Effector CD8-positive, alpha-beta T cell (primary cell): ENCODE measurements around the gene IGSF6.
"Not testable (repeated sequence)": the region's sequence is repeated elsewhere in the genome, so short reads cannot be mapped to it uniquely, and the experiment has no call there.

Source experiments
- DNase-seq: peaks from one replicate; lab custom pipeline; 2025; lab: John Stamatoyannopoulos, UW

The IGSF6 gene

DNA sequence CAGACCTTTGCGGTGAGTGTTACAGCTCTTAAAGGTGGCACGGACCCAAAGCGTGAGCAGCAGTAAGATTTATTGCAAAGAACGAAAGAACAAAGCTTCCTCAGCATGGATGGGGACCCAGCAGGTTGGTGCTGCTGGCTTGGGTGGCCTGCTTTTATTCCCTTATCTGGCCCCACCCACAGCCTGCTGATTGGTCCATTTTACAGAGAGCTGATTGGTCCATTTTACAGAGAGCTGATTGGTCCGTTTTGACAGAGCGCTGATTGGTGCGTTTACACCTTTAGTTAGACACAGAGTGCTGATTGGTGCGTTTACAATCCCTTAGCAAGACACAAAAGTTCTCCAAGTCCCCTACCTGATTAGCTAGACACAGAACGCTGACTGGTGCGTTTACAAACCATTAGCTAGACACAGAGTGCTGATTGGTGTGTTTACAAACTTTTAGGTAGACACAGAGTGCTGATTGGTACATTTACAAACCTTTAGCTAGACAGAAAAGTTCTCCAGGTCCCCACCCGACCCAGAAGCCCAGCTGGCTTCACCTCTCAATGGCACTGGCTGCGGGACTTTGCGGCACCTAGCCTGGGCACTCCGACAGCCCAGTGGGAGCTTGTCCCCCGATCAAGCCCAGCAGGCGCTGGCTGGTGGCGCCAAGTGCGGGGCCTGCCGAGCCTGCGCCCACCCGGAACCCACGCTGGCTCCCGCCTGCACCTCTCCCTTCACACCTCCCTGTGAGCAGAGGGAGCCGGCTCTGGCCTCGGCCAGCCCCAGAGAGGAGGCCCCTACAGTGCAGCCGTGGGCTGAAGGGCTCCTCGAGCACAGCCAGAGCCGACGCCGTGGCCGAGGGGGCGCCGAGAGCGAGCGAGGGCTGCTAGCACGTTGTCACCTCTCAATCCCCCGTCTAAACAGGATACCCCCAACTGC lies 22.5 kb downstream of the IGSF6 start:
- DNase-seq, result not testable (repeated sequence)

DNA sequence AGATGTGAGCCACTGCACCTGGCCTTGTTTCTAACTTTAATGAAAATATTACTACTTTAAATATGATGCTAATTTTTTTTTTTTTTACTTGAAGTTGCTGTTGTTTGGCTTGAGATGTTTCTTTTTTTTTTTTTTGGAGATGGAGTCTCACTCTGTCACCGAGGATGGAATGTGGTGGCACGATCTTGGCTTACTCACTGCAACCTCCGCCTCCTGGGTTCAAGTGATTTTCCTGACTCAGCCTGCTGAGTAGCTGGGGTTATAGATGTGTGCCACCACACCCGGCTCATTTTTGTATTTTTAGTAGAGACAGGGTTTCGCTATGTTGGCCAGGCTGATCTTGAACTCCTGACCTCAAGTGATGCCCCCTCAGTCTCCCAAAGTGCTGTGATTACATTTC lies 23.6 kb downstream of the IGSF6 start:
- no peak for DNase-seq

DNA sequence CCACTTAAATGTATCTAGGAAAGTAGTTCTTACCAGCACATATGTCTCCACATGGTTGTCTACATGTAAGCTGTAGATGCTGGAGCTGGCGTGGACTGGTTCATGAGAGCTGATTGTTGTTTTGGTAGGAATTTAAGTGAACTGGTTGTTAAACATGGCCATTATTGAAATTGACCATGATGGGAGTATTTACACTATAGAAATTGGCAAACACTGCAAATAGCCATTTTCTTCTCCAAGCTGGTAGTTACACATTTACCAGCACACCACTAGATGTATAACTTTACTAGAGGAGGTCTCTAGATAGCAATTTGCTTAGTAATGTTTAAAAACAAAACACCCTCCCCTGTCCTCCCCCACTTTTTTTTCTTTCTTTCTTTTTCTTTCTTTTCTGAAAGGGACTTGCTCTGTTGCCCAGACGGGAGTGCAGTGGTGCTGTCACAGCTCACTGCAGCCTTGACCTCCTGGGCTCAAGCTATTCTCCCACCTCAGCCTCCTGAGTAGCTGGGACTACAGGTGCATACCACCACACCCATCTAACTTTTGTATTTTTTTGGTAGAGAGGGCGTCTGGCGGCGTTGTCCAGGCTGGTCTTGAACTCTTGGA lies 24.2 kb downstream of the IGSF6 start:
- DNase-seq, result no peak

DNA sequence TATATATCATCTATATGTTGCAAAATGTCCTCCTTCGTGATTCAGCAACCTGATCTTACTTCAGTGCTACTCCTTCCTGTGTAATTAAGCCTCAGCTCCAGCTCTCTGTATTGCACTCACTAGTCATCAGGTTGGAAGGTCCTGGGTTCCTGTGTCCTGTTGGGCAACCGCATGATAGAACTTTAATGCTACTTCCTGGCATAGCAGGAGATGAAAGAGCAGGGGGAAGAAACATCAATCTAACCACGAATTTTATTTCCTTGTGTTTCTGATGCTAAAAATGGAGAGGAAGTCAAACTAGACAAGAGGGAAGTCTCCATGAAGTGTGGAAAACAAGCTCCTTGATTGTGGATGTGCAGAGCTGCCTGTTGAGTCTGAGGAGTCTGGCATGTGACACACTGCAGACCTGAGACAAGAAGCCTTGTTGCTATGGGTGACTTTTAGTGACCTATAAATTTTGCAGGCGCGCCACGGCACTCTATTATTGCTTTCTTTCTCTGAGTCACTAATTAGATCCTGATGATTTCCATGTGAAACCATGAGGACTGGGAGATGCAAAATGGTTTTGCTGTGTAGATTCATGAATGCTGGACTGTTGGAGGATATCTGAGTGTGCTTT lies 25.6 kb downstream of the IGSF6 start:
- no peak for DNase-seq

DNA sequence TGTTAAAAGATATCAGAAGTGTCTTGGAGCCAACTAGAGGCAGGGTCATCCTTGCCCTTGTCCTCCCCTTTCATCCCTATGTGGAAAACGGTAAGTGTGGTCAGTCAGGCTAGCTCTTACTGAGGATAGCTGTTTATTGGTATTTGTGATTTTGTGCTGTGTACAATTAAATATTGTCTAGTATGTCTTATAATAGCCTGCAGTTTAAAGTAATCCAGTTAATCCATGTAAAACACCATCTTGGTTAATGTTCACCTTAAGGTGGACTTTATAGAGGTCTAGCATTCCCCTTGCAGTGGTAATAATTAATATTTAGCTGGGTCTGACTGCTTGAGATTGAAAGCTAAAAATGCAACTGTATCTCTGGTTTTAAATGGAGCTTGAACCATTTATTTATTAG lies 27.4 kb downstream of the IGSF6 start:
- DNase-seq, result no peak

DNA sequence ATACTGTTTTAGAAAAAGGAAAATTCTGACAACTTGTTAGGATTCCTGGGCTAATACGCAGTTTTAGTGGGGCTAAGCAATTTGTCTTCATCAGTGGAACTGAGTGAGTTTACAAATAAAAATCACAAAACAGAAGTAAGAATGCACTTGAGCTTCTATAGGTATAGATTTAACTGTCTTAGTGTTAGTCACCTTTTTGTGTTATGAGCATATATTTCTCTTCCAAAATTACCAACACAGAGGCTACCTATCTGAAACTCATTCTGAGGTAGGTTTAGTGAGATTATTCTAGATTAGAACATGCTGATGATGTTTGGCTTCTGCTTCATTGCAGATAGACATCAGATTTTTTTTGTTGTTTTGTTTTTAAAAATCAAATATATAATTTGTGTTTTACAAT lies 29.9 kb downstream of the IGSF6 start:
- DNase-seq, result no peak

DNA sequence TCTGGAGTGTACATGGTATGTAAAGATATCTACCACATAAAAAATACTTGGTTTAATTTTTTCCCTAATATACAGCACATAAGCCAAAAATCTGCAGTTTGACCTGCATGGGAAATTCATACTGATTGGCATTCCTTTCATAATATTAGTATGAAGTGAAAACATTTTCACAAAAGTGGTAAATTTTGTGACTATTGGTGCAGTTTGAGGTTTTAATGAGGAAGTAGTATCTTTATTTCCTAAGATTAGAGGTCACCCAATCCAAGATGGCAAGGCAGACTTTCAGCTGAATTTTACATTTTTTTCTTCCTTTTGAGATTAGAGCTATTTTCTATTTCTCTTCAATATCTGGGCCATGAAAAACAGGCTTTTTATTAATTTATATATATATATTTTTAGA lies 31.8 kb downstream of the IGSF6 start:
- DNase-seq, result no peak

DNA sequence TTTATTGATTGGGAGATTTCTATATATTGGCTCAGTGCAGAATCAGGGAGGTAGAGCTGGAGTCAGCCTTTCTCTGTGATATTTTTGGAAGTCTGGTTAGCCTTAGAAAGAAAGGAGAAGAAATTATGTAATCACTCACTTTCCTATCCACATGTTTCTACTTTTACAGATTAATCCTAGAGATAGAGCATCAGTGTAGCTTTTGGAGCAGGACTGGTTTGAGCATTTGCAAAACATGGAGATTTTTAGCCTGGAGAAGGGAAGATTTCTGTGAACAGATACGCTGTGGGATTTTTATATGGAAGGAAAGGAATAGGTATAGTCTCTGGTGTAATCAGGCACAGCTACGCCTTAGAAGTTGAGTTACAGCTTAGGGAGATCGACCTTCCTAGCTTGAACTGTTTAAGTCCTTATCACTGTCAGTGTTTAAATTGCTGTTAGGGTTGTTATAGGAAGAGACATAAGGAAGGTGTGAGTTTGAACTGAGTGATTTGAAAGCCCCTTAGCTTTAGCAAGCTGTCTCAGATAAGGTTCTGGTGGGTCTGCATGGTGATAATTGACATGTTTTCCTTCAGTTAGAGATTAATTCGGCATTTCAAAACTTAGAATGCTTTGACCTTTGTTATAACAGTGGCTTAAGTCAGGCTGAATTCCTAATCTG lies 32.5 kb downstream of the IGSF6 start:
- no peak for DNase-seq

DNA sequence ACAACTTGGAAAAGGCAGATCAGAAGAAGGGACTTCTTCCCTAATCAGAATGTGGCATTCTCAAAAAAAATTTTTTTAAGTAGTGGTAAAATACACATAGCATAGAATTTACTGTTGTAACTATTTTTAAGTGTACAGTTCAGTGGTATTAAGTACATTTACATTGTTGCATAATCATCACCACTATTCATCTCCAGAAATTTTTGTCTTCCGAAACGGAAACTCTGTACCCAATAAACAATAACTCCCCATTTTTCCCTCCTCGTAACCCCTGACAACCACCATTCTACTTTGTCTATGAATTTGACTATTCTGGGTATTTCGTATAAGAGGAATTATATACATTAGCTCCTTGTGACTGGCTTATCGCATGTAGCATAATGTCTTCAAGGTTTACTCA lies 34.1 kb downstream of the IGSF6 start:
- no peak for DNase-seq

DNA sequence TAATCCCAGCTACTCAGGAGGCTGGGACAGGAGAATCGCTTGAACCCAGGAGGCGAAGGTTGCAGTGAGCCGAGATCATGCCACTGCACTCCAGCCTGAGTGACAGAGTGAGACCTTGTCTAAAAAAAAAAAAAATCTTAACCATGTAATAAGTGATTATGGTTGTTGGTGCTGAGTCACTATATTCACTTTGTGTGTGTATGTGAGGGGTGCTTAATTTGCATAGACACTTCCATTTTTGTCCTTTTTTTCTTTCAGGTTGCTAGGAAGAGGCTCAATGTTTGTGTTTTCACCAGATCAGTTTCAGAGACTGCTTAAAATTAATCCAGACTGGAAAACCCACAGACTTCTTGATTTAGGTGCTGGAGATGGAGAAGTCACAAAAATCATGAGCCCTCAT lies 34.8 kb downstream of the IGSF6 start:
- DNase-seq, result no peak

DNA sequence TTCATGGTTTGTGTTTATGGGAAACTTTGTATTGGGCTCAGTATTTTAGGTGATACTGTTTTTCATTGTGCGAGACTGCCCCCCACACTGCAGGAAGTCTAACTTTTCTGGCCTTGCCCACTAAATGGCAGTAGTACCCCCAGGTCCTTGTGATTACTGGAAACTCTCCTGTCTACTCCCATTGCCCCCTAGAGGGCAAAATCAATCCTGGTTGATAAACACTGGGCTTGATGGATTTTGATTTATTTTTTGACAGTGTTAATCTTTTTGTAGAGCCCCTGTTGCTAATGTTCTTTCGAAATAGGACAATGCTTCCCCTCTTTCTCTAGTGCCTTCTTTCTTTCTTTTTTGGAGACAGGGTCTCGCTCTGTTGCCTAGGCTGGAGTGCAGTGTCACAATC lies 37.5 kb downstream of the IGSF6 start:
- no peak for DNase-seq

DNA sequence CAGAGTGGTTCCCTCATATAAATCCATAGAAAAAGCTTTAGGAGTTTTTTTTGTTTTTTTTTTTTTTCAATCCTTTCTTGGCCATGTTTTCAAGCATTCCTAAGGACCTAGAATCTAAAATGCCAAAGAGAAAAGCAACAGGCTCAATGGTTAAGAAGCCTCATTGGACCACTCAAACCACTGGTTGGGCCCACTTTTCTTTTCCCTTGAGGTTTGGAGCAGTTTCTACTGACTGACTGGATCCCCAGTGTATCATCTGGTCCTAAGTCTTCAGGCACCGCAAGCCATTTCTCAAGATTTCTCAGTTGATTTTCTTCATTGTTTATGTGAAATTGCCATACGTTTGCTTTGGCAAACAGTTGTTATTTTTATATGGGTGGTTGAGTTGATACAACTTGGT lies 38.6 kb downstream of the IGSF6 start:
- no peak for DNase-seq

DNA sequence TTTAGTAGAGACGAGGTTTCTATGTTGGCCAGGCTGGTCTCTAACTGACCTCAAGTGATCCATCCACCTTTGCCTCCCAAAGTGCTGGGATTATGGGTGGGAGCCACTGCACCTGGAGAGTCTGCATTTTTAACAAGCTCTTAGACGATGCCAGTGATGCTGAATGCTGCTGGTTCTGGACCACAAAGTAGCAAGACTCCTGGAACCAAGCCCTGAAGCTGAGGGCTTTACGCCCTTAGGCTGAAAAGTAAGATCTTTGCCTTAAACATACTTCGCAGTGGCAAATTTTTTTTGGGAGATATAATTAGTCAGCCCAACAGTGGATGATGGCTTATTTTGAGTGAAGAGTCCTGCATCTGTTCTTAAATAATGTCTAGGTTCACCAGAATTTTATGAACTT lies 39.0 kb downstream of the IGSF6 start:
- no peak for DNase-seq

DNA sequence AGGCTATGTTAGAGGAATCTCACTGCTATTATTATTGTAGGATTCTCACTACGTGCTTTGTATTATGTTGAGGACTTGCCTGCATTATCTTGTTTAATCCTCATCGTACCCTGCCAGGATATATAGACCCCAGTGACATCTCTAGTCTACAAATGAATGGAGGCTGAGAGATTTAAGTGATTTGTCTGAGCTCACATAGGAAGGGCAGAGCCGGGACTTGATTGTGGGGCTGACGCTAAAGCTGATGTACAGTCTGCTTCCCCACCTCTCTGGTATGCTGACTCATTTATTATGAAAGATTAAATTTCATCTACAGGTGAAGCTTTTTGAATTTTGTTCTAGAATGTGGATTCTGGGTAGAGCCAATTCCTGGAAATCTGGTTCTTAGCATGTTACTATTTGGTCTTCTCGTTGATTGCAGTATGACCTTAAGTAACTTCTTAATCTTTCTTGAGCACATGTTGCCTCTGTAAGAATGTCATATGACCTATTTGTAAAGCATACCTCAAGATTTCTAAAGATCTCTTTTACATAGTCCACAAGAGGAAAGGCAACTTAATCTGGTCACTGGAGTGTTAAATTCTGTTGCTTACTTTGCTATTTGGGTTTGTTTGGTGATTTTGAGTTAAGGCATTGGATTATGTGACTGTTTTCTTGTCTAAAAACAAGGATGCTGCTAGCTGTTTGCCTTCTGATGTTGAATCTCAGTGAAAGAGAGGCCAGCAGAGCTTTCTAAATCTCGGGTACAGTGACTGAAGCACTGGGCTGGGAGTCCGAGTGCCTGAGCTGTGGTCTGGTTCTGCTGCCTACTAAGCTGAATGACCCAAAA lies 40.6 kb downstream of the IGSF6 start:
- no peak for DNase-seq

DNA sequence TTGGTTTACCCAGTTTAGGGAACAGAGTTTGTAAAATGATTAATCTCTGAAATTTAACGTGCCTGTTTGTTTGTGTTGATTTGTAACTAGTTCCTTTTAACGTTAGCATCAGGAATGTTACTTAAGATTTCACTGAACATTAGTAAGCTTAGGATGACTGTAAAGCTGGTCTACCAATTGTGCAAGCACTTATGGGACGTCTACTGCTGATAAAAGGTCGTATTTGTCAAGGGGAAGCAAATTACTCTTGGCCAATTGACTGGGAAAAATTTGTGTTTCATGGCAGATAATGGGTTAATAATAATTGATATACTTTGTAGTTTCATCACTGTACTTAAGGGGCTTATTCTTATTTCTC lies 41.2 kb downstream of the IGSF6 start:
- no peak for DNase-seq

DNA sequence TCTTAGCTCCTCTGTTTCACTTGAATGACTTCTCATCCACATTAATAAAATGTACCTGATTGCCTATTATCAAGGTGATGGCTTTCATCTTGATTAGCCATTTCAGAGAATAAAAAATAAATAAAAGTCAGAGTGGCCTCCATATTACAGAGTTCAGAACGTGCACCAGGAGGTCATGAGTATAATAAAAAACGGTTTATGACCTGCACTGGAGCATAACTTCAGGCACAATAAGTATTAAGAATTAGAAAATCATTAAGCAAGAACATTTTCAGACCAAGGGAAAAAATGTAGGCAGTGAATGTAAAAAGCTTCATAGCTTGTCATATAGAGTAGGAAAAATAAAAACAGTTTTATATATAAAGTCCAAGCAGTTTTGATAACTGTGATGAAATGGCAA lies 41.6 kb downstream of the IGSF6 start:
- DNase-seq, result no peak

DNA sequence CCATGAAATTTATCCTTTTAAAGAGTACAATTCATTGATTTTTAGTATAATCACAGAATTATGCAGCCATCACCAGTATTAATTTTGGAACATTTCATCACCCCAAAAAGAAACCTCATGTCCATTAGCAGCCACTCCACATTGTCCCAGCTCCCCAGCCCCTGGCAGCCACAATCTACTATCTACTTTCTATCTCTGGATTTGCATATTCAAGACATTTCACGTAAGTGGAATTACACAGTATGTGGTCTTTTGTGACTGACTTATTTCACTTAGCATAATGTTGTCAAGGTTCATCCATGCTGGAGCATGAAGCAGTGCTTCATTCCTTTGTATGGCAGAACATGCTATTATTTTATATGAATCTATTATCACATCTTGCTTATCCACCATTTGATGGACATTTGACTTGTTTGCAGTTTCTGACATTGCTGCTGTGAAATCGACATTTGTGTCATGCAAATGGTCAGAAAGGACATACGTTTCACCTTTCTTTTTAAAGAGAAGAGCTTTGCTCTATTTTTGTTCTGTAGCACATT lies 42.3 kb downstream of the IGSF6 start:
- no peak for DNase-seq

DNA sequence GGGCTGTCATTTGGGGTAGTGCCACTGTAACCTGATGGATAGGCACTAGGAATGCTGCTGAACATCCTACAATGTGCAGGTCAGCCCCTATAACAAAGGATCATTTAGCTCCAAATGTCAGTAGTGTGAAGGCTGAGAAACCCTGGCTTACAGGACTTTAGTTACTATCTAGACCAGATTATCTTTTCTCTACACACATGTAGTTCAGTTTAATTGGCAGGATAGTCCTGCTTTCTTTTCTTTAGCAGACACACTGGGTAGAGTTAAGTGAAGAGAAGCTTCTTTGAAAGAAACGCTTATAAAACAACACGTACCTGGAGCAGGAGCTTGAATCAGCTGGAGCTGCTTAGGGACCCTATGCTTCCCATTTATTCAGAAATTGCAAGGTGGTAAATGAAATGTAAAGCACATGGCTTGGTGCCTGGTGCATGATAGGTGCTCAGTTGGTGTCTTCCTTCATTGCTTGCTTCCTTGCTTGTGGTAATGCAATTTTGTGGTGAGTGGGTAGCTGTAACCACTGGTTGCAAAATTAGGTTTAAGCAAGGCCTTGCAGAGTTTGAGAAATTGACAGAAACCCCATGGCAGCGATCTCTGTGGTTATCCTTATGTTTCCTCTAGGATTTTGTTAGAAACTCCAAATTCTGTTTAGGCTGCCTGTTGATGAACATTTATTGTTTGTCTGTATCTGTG lies 43.6 kb downstream of the IGSF6 start:
- no peak for DNase-seq

DNA sequence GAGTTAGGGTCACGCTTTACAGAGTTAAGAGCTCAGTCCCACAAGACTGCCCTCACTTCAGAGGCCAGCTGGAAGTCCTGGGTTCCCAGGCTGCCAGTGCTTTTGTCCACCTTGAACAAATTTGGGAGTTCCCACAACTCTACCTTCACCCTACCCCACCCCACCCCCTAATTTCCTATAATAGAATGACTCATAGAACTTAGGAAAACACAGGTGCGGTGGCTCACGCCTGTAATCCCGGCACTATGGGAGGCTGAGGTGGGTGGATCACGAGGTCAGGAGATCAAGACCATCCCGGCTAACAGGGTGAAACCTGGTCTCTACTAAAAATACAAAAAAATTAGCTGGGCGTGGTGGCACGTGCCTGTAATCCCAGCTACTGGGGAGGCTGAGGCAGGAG lies 46.6 kb downstream of the IGSF6 start:
- not testable (repeated sequence) for DNase-seq

DNA sequence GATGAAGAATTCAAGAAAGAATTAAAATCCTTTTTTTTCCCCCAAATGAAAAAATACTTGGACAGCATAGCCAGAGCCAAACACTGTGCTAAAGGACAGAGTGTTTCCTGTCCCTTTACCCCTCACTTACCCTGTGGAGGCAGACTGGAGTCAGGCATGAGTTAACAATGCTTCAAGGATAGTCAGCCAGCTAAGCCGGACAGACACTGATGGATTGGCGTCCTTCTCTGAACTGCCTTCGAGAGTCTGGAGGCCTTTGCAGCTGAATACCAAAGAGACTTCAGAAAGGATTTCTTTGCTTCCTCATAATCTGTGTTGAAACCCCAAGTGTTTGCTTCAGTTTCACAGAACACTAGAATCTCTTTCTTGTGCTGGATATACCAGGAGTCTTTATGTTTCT lies 48.5 kb downstream of the IGSF6 start:
- no peak for DNase-seq

DNA sequence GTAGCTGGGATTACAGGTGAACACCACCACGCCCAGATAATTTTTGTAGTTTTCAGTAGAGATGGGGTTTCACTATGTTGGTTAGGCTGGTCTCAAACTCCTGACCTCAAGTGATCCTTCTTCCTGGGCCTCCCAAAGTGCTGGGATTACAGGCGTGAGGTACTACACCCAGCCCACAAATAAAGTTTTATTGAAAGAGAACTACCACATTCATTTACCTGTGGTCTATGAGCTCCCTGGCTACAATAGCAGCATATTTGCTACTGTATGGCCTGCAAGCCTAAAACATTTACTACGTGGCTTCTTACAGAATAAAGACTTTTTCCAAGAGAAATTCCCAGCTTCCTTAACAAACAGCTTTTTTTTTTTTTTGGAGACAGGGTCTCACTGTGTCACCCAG lies 49.6 kb downstream of the IGSF6 start:
- no peak for DNase-seq
